Prostate gland (tissue), 2 donors: Measurements from ENCODE around the gene MAPK8IP3.

Experiments
- CTCF ChIP-seq, 4 experiments: fragments of 200-600 bp in 2 of 4; fragments of 450-650 bp in 2 of 4; sonication (generic) in 2 of 4; IDR thresholded peaks; 1 replicate in 3 of 4; 2 replicates in 1 of 4; pipeline ENCODE4 v1.5.1; 2016 to 2019; ENCODE audit warnings: antibody characterized with exemption in 4 of 4, mild to moderate bottlenecking in 2 of 4, moderate library complexity in 2 of 4
- POLR2A ChIP-seq: fragments of 450-650 bp; IDR thresholded peaks from one replicate; pipeline ENCODE4 v1.6.1; 2016; ENCODE audit warnings: antibody characterized with exemption, mild to moderate bottlenecking
- POLR2AphosphoS5 ChIP-seq: sonication (generic); formaldehyde crosslinking; IDR thresholded peaks from one replicate; pipeline ENCODE4 v1.6.1; 2017; ENCODE audit warnings: antibody characterized with exemption

GRCh38 chr16:1715220-1715619 lies 9.2 kb downstream of the MAPK8IP3 start:
- no peak for TF ChIP-seq CTCF (IDR thresholded peaks at IDR 0.05)
- TF ChIP-seq POLR2AphosphoS5, result no peak
- no peak for TF ChIP-seq POLR2A
